H1 (cell line): Measurements from ENCODE around the gene OTOF. TPM values are rescaled to one million over a fixed set of nuclear protein-coding genes. Genes with fewer than 3 reads are reported as not detected.

ENCODE experiments used
- CTCF ChIA-PET: fragments of 300-600 bp; sonication (Branson Sonifier 250); formaldehyde crosslinking; loops from one replicate; lab custom pipeline; 2021; ENCODE audit not compliant: partially characterized antibody; lab: Charles Lee
- POLR2A ChIA-PET: fragments of 300-600 bp; sonication (Branson Sonifier 250); formaldehyde crosslinking; loops from one replicate; lab custom pipeline; 2021; ENCODE audit warnings: inconsistent platforms; ENCODE audit not compliant: partially characterized antibody; lab: Charles Lee
- DNase-seq, 2 experiments: peaks; one replicate each; pipeline versions ENCODE4 v3.0.0 to v3.0.0-alpha.2; 2010 to 2022; ENCODE audit warnings: low spot score in 2 of 2, low read depth in 1 of 2, mixed read lengths in 1 of 2
- FAIRE-seq: peaks from 2 replicates; lab custom pipeline; 2011; peaks lifted over from hg19 to GRCh38; lab: Jason Lieb, UNC
- H2AFZ ChIP-seq: 2 replicates; pipeline ENCODE4 v1.8.1; 2012; ENCODE audit warnings: low read length, inconsistent platforms
- H2AK5ac ChIP-seq: 2 replicates; pipeline ENCODE4 v1.6.1; 2013; ENCODE audit warnings: low read depth, low read length
- H2BK120ac ChIP-seq: replicated peaks from 2 replicates; pipeline ENCODE3; 2013; ENCODE audit warnings: low read depth, low read length, inconsistent platforms
- H2BK12ac ChIP-seq: 2 replicates; pipeline ENCODE4 v1.6.1; 2013; ENCODE audit warnings: low read depth, low read length
- H2BK15ac ChIP-seq: 2 replicates; pipeline ENCODE4 v1.6.1; 2013; ENCODE audit warnings: low read length
- H2BK20ac ChIP-seq: 2 replicates; pipeline ENCODE4 v1.6.1; 2013; ENCODE audit warnings: low read length
- H2BK5ac ChIP-seq: 2 replicates; pipeline ENCODE4 v1.6.1; 2013; ENCODE audit warnings: low read depth, low read length
- H3K14ac ChIP-seq: 2 replicates; pipeline ENCODE4 v1.6.1; 2013; ENCODE audit warnings: inconsistent platforms; ENCODE audit not compliant: insufficient read length
- H3K18ac ChIP-seq: 2 replicates; pipeline ENCODE4 v1.6.1; 2013; ENCODE audit warnings: low read length; ENCODE audit errors: extremely low read depth
- H3K23ac ChIP-seq: 2 replicates; pipeline ENCODE4 v1.6.1; 2013; ENCODE audit warnings: inconsistent platforms; ENCODE audit not compliant: insufficient read length
- H3K23me2 ChIP-seq: 2 replicates; pipeline ENCODE4 v1.6.1; 2013; ENCODE audit warnings: low read depth, low read length
- H3K27ac ChIP-seq: 2 replicates; pipeline ENCODE4 v1.6.1; 2011; ENCODE audit warnings: low read depth, low read length, inconsistent platforms
- H3K27me3 ChIP-seq, 4 experiments: replicated peaks in 1 of 4; 1 replicate in 1 of 4; 2 replicates in 3 of 4; pipeline versions ENCODE4 v1.6.1 to v1.8.1; 2011 to 2013; ENCODE audit warnings: low read length in 3 of 4, mild to moderate bottlenecking in 3 of 4, inconsistent platforms in 2 of 4, mixed read lengths in 2 of 4, moderate library complexity in 1 of 4; ENCODE audit not compliant: control insufficient read depth in 3 of 4, insufficient read depth in 3 of 4; ENCODE audit errors: extremely low read depth in 1 of 4
- H3K36me3 ChIP-seq, 4 experiments: 2 replicates each; pipeline versions ENCODE4 v1.6.1 to v1.8.1; 2011 to 2013; ENCODE audit warnings: mild to moderate bottlenecking in 4 of 4, low read length in 3 of 4, moderate library complexity in 2 of 4, control low read depth in 1 of 4, inconsistent platforms in 1 of 4; ENCODE audit not compliant: insufficient read depth in 4 of 4, control insufficient read depth in 2 of 4
- H3K4ac ChIP-seq: replicated peaks from 2 replicates; pipeline ENCODE3; 2013; ENCODE audit warnings: low read length, low read depth, mixed read lengths, inconsistent platforms; ENCODE audit not compliant: insufficient read length
- H3K4me1 ChIP-seq, 4 experiments: replicated peaks in 1 of 4; 1 replicate in 1 of 4; 2 replicates in 3 of 4; pipeline versions ENCODE4 v1.6.1 to v1.8.1; 2011 to 2013; ENCODE audit warnings: low read length in 3 of 4, inconsistent platforms in 2 of 4, mixed read lengths in 1 of 4; ENCODE audit not compliant: insufficient read depth in 4 of 4, control insufficient read depth in 3 of 4
- H3K4me2 ChIP-seq, 2 experiments: 2 replicates each; pipeline versions ENCODE4 v1.6.1 to v1.8.1; 2011 to 2013; ENCODE audit warnings: low read depth in 2 of 2, low read length in 2 of 2, control low read depth in 1 of 2, inconsistent platforms in 1 of 2, mild to moderate bottlenecking in 1 of 2; ENCODE audit not compliant: insufficient read depth in 1 of 2
- H3K4me3 ChIP-seq, 4 experiments: fragments of 200-600, 300-600 bp in 1 of 4; sonication (generic), shearing (Covaris generic), sonication (Bioruptor Twin) in 1 of 4; 2 replicates each; pipeline versions ENCODE4 v1.5.1 to v1.8.1; 2011 to 2016; ENCODE audit warnings: low read length in 4 of 4, low read depth in 3 of 4, control low read depth in 2 of 4, inconsistent platforms in 2 of 4, mild to moderate bottlenecking in 2 of 4, mixed read lengths in 1 of 4, moderate library complexity in 1 of 4; ENCODE audit not compliant: insufficient read depth in 2 of 4; ENCODE audit errors: extremely low read depth in 1 of 4
- H3K56ac ChIP-seq: replicated peaks from 2 replicates; pipeline ENCODE3; 2013; ENCODE audit warnings: low read depth, mild to moderate bottlenecking, mixed read lengths, low read length, inconsistent platforms; ENCODE audit not compliant: insufficient read length
- H3K79me1 ChIP-seq: 2 replicates; pipeline ENCODE4 v1.6.1; 2013; ENCODE audit warnings: low read depth, low read length, control low read depth
- H3K79me2 ChIP-seq, 2 experiments: 2 replicates each; pipeline versions ENCODE4 v1.6.1 to v1.8.1; 2012 to 2013; ENCODE audit warnings: low read length in 2 of 2, mild to moderate bottlenecking in 2 of 2, inconsistent platforms in 1 of 2; ENCODE audit not compliant: insufficient read depth in 2 of 2, control insufficient read depth in 1 of 2
- H3K9ac ChIP-seq, 4 experiments: replicated peaks in 1 of 4; 1 replicate in 1 of 4; 2 replicates in 3 of 4; pipeline versions ENCODE4 v1.6.1 to v1.8.1; 2011 to 2013; ENCODE audit warnings: low read depth in 3 of 4, low read length in 3 of 4, control low read depth in 2 of 4, mild to moderate bottlenecking in 2 of 4, moderate library complexity in 2 of 4, inconsistent platforms in 1 of 4; ENCODE audit errors: extremely low read depth in 1 of 4
- H3K9me3 ChIP-seq, 2 experiments: 2 replicates each; pipeline versions ENCODE4 v1.6.1 to v1.8.1; 2012 to 2013; ENCODE audit warnings: mild to moderate bottlenecking in 2 of 2, moderate library complexity in 2 of 2, control low read depth in 1 of 2, inconsistent platforms in 1 of 2, low read depth in 1 of 2, low read length in 1 of 2, mixed read lengths in 1 of 2; ENCODE audit not compliant: insufficient read depth in 2 of 2
- H4K20me1 ChIP-seq, 2 experiments: replicated peaks in 1 of 2; 2 replicates each; pipeline versions ENCODE3 to v1.8.1; 2011 to 2013; ENCODE audit warnings: inconsistent platforms in 2 of 2, low read length in 2 of 2, mild to moderate bottlenecking in 1 of 2; ENCODE audit not compliant: insufficient read depth in 2 of 2, control insufficient read depth in 1 of 2
- H4K5ac ChIP-seq: 2 replicates; pipeline ENCODE4 v1.6.1; 2013; ENCODE audit warnings: low read length, low read depth, mixed read lengths, inconsistent platforms; ENCODE audit not compliant: insufficient read length
- H4K8ac ChIP-seq: 2 replicates; pipeline ENCODE4 v1.8.0; 2013; ENCODE audit warnings: mild to moderate bottlenecking, moderate library complexity, low read length, inconsistent platforms; ENCODE audit not compliant: insufficient read depth; ENCODE audit errors: extremely low read depth
- H4K91ac ChIP-seq: replicated peaks from 2 replicates; pipeline ENCODE3; 2013; ENCODE audit warnings: low read length, mixed read lengths, inconsistent platforms; ENCODE audit not compliant: insufficient read length
- ASH2L ChIP-seq: fragments of 200-600, 300-600 bp; sonication (generic); IDR thresholded peaks from one replicate; pipeline ENCODE4 v1.7.1; 2017; ENCODE audit warnings: low read length
- CEBPB ChIP-seq: IDR thresholded peaks from 2 replicates; pipeline ENCODE4 v1.6.1; 2012; ENCODE audit warnings: low read depth, low read length
- CHD1 ChIP-seq: IDR thresholded peaks from 2 replicates; pipeline ENCODE4 v1.6.1; 2012; ENCODE audit warnings: low read depth, low read length, improper control_type of control experiment
- FOSL1 ChIP-seq: IDR thresholded peaks from 2 replicates; pipeline ENCODE4 v1.6.1; 2011; ENCODE audit warnings: mild to moderate bottlenecking, low read depth, low read length, moderate library complexity; ENCODE audit not compliant: insufficient read depth
- KDM1A ChIP-seq: fragments of 200-600, 300-600 bp; sonication (generic); IDR thresholded peaks from 2 replicates; pipeline ENCODE4 v1.7.1; 2016; ENCODE audit warnings: mild to moderate bottlenecking, low read length, borderline replicate concordance
- MAFK ChIP-seq: IDR thresholded peaks from 2 replicates; pipeline ENCODE4 v1.6.1; 2012; ENCODE audit warnings: low read depth, mild to moderate bottlenecking, improper control_type of control experiment, low read length
- NRF1 ChIP-seq: IDR thresholded peaks from 2 replicates; pipeline ENCODE4 v1.6.1; 2011; ENCODE audit warnings: mild to moderate bottlenecking, low read depth, low read length, improper control_type of control experiment
- POLR2AphosphoS5 ChIP-seq: IDR thresholded peaks from 2 replicates; pipeline ENCODE4 v1.6.1; 2011; ENCODE audit warnings: low read depth, low read length
- POU5F1 ChIP-seq: IDR thresholded peaks from 2 replicates; pipeline ENCODE4 v1.6.1; 2011; ENCODE audit warnings: low read depth, mild to moderate bottlenecking, low read length, moderate library complexity
- RAD21 ChIP-seq, 2 experiments: IDR thresholded peaks in 1 of 2; conservative IDR thresholded peaks in 1 of 2; 2 replicates each; pipeline ENCODE4 v1.6.1; 2011; ENCODE audit warnings: low read depth in 2 of 2, low read length in 2 of 2, improper control_type of control experiment in 1 of 2, inconsistent platforms in 1 of 2, mild to moderate bottlenecking in 1 of 2, moderate library complexity in 1 of 2
- RBBP5 ChIP-seq: IDR thresholded peaks from 2 replicates; pipeline ENCODE4 v1.7.1; 2012; ENCODE audit warnings: low read depth, mild to moderate bottlenecking, inconsistent platforms, low read length, moderate library complexity, borderline replicate concordance
- RXRA ChIP-seq: IDR thresholded peaks from 2 replicates; pipeline ENCODE4 v1.6.1; 2011; ENCODE audit warnings: low read depth, mild to moderate bottlenecking, low read length, moderate library complexity; ENCODE audit not compliant: insufficient read depth
- SIX5 ChIP-seq: IDR thresholded peaks from 2 replicates; pipeline ENCODE4 v1.6.1; 2011; ENCODE audit warnings: mild to moderate bottlenecking, low read depth, low read length
- ZNF274 ChIP-seq: IDR thresholded peaks from 2 replicates; pipeline ENCODE4 v1.7.0; 2012; ENCODE audit warnings: low read length, borderline replicate concordance; ENCODE audit errors: extremely low read depth
- WGBS, 2 experiments: shearing (Covaris generic) in 1 of 2; methylation state at CpG; one replicate each; pipeline versions ENCODE4 v1.1.6 to v1.1.7; 2013 to 2015; ENCODE audit warnings: low lambda C conversion rate in 2 of 2, mixed read lengths in 2 of 2, inconsistent platforms in 1 of 2, low coverage in 1 of 2, missing lambda C conversion rate in 1 of 2; ENCODE audit not compliant: insufficient replicate concordance in 2 of 2, insufficient coverage in 1 of 2, insufficient read length in 1 of 2; ENCODE audit errors: extremely low coverage in 1 of 2, missing lambda C conversion rate in 1 of 2; 5-methylcytosine and 5-hydroxymethylcytosine counted together
- polyA plus RNA-seq, 7 experiments: library from polyadenylated mRNA; depleted of rRNA in 3 of 7; stranded (reverse) in 5 of 7; unstranded in 2 of 7; fragments of >200 nt in 5 of 7; fragments of 200-250 nt in 2 of 7; gene quantifications; 1 replicate in 5 of 7; 2 replicates in 1 of 7; 4 replicates in 1 of 7; pipeline versions ENCODE4 v1.2.1 to v1.2.3, GENCODE V29; 2011 to 2013; ENCODE audit warnings: missing spikeins in 2 of 7, mixed read lengths in 2 of 7
- total RNA-seq: library from RNA; stranded (reverse); fragmentation: NEBNext Ultra II Directional; extraction: Animal tissue kit (Norgen Biotek cat#: 25700); gene quantifications from 2 replicates; pipeline ENCODE4 v1.2.1, GENCODE V29; 2021

Gene OTOF
- total and polyA plus RNA-seq, 2 of the 8 experiments (the other 6 are each of a cell fraction or from before 2014, with no cell fraction given) = 0.06 TPM; not detected in 1

DNA sequence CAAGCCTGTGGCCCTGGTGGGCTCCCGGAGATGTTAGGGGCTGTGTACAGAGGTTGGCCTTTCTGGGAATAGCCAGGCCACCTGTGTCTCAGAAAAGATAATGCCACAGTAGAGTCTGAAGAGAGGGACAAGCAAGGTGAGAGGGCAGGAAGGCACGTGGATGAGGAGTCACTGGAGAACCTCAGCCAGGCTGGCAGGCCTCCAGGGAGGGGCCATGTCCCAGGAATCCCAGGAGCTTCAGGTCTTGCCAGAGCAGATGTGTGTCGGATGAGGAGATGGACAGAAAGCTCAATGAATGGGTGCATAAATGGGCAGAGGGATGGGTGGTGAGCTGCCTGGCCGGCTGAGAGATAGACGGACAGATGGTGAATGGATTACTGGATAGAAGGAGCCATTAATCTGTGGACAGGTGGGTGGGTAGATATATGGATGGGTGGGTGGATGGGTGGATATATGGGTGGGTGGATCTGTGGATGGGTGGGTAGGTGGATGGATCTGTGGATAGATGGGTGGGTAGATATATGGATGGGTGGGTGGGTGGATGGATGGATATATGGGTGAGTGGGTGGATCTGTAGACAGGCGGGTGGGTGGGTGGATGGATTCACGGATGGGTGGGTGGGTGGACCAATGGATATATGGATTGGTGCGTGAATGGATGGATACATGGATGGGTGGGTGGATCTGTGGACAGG lies 7.9 kb upstream of the OTOF start:
- H2AK5ac ChIP-seq = no peak overlapping the region
- DNase-seq (no peak), FAIRE-seq (no peak)
- no peak overlapping the region for H3K4me2 ChIP-seq
- POLR2A ChIA-PET = no interaction called here
- H3K79me2 ChIP-seq = no peaks in the 10 kb centered on the region
- H2BK15ac ChIP-seq = no peak overlapping the region
- H2BK120ac ChIP-seq = no peak overlapping the region
- no peaks in the 10 kb centered on the region for H3K36me3 ChIP-seq
- no peak overlapping the region for H3K56ac ChIP-seq
- H3K4ac ChIP-seq = no peak overlapping the region
- H2BK5ac ChIP-seq = no peak overlapping the region
- no peak overlapping the region for H3K9ac ChIP-seq
- H3K23ac ChIP-seq = no peak overlapping the region
- no peak overlapping the region for H4K5ac ChIP-seq
- H2BK20ac ChIP-seq = no peak overlapping the region
- H3K27me3 ChIP-seq = no peaks in the 10 kb centered on the region
- no peak for TF ChIP-seq CHD1
- no peak for TF ChIP-seq KDM1A
- no peak for TF ChIP-seq RXRA
- TF ChIP-seq ASH2L = no peak
- no peak for TF ChIP-seq POU5F1
- TF ChIP-seq MAFK = no peak
- TF ChIP-seq RBBP5 = no peak
- TF ChIP-seq ZNF274 = no peak
- no peak for TF ChIP-seq FOSL1
- TF ChIP-seq SIX5 = no peak
- TF ChIP-seq CEBPB = no peak
- no peak for TF ChIP-seq RAD21 (IDR thresholded peaks at IDR 0.05 in 1 of 2, conservative IDR thresholded peaks at IDR 0.05 in 1 of 2; ENCODE audit: low read depth in 2 of 2, low read length in 2 of 2)
- TF ChIP-seq NRF1 = no peak
- no peak for TF ChIP-seq POLR2AphosphoS5
- H2AFZ ChIP-seq = no peak overlapping the region
- WGBS, 2 experiments = 65% methylated on average over 5 of the region's 8 CpGs; no CpG with 5 or more reads in 1 of the 2 experiments
- CTCF ChIA-PET = interaction anchor here (3.4 kb wide), 1 partner anchor 17 kb away, joined by 14 read pairs; no protein-coding TSS in a partner anchor
- H4K20me1 ChIP-seq = peaks cover 0 to 7% of the 10 kb centered on the region in 2 experiments
- no peaks in the 10 kb centered on the region for H3K9me3 ChIP-seq
- H3K14ac ChIP-seq = no peak overlapping the region
- no peak overlapping the region for H3K4me3 ChIP-seq
- no peak overlapping the region for H4K8ac ChIP-seq
- H4K91ac ChIP-seq = no peak overlapping the region
- H3K4me1 ChIP-seq = no peaks in the 10 kb centered on the region; a peak in 1 of 7 replicates
- H2BK12ac ChIP-seq = no peak overlapping the region
- H3K23me2 ChIP-seq = peaks cover 5% of the 10 kb centered on the region; the same call in 1 of the 2 replicates
- H3K27ac ChIP-seq = no peak overlapping the region
- no peaks in the 10 kb centered on the region for H3K79me1 ChIP-seq
- H3K18ac ChIP-seq = no peak overlapping the region
